Karpas-422 (cell line): ENCODE data around the gene TPH2. TPM values are rescaled to one million over a fixed set of nuclear protein-coding genes. Genes with fewer than 3 reads are reported as not detected.

Experiments used
- DNase-seq: peaks from one replicate; pipeline ENCODE4 v3.0.0-alpha.2; 2015
- H2AFZ ChIP-seq: fragments of 200-600 bp; sonication (generic); 2 replicates; pipeline ENCODE4 v1.6.1; 2014; ENCODE audit warnings: antibody characterized with exemption, low read length, mixed read lengths
- H3K27ac ChIP-seq: fragments of 200-600 bp; sonication (generic); 2 replicates; pipeline ENCODE4 v1.5.1; 2014; ENCODE audit warnings: mild to moderate bottlenecking, low read length, moderate library complexity
- H3K27me3 ChIP-seq: fragments of 200-600 bp; sonication (generic); 2 replicates; pipeline ENCODE4 v1.6.1; 2014; ENCODE audit warnings: low read length, mixed read lengths
- H3K36me3 ChIP-seq: fragments of 200-600 bp; sonication (generic); 2 replicates; pipeline ENCODE4 v1.6.1; 2014; ENCODE audit warnings: low read length, mixed read lengths; ENCODE audit not compliant: insufficient read depth
- H3K4me1 ChIP-seq: fragments of 200-600 bp; sonication (generic); 2 replicates; pipeline ENCODE4 v1.6.1; 2014; ENCODE audit warnings: mild to moderate bottlenecking, low read length, mixed read lengths
- H3K4me2 ChIP-seq: fragments of 200-600 bp; sonication (generic); 2 replicates; pipeline ENCODE4 v1.6.1; 2014; ENCODE audit warnings: low read length, low read depth, mild to moderate bottlenecking; ENCODE audit not compliant: poor library complexity, severe bottlenecking
- H3K4me3 ChIP-seq: fragments of 200-600 bp; sonication (generic); 2 replicates; pipeline ENCODE4 v1.5.1; 2014; ENCODE audit warnings: mild to moderate bottlenecking, antibody characterized with exemption, low read length, mixed read lengths
- H3K79me2 ChIP-seq: fragments of 200-600 bp; sonication (generic); 2 replicates; pipeline ENCODE4 v1.6.1; 2014; ENCODE audit warnings: mild to moderate bottlenecking, low read length, mixed read lengths
- H3K9ac ChIP-seq: fragments of 200-600 bp; sonication (generic); 2 replicates; pipeline ENCODE4 v1.6.0; 2014; ENCODE audit warnings: low read length
- H3K9me2 ChIP-seq: fragments of 200-600 bp; sonication (generic), shearing (Covaris generic); replicated peaks from 2 replicates; pipeline ENCODE4 v1.6.0; 2014; ENCODE audit warnings: mild to moderate bottlenecking, low read length, moderate library complexity; ENCODE audit not compliant: insufficient read depth
- H3K9me3 ChIP-seq: fragments of 300-700, 200-600 bp; sonication (generic); 2 replicates; pipeline ENCODE4 v1.6.1; 2014; ENCODE audit warnings: low read length, mixed read lengths
- H4K20me1 ChIP-seq: fragments of 200-600 bp; sonication (generic); 2 replicates; pipeline ENCODE4 v1.6.1; 2014; ENCODE audit warnings: mild to moderate bottlenecking, antibody characterized with exemption, low read length, low read depth; ENCODE audit not compliant: insufficient read depth
- total RNA-seq: library from RNA; depleted of rRNA; stranded (reverse); fragments of >200 nt; shearing (Covaris generic); gene quantifications from 2 replicates; pipeline ENCODE4 v1.2.3, GENCODE V29; 2014; ENCODE audit warnings: low replicate concordance

TPH2 gene
- total RNA-seq, 1 experiment from 2014 or later, result not detected

DNA sequence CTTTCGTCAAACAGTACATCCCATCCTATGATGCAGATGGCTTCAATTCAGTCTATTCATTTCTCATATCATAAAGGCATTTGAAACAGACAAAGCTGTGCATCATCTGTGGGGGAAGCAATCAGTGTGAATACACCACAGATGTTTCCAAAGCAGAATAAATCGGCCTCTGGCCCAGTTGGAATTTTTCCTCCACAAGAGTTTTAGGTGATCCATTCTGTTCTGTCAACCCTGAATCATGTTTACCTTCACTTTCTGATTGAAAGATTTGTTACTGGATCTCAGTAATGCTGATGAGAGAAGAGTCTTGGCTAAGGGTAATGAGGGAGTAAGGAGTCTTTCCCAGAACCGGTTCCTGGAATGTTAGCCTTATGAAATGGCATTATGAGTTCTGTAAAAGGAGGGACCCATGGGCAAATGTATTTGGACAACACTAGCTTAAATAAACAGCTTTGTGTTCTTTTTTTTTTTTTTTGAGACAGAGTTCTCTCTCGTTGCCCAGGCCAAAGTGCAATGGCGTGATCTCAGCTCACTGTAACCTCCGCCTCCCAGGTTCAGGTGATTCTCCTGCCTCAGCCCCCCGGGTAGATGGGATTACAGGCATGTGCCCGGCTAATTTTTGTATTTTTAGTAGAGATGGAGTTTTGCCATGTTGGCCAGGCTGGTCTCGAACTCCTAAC is 62.5 kb downstream of the TPH2 start:
- Histone ChIP-seq H3K27ac (no peak overlapping the region), H3K4me3 (no peak overlapping the region), H3K27me3 (no peaks in the 10 kb centered on the region), H3K4me2 (no peak overlapping the region), H3K9me2 (no peaks in the 10 kb centered on the region), H2AFZ (no peak overlapping the region), H3K36me3 (no peaks in the 10 kb centered on the region), H3K9ac (no peak overlapping the region), H3K9me3 (no peaks in the 10 kb centered on the region), H3K79me2 (no peaks in the 10 kb centered on the region), H4K20me1 (no peaks in the 10 kb centered on the region), H3K4me1 (no peaks in the 10 kb centered on the region)
- DNase-seq, result no peak

DNA sequence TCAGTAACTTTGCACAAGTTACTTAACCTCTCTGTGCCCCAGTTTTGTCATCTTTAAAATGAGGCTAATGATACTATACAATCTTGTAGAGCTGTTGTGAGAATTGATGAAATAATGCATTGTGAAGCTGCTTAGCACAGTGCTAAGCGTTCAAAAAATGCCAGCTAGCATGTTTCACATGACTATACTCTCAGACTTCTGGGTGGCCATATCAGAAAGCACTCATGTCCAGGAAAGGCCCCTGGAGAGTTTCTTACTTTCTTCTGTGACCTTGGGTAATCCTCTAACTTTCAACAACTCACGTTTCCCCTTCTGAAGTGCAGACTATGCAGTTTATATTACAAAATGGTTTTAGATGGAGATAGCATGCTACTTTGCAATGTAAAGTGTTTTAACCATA is 68.1 kb downstream of the TPH2 start:
- peaks cover 7% of the 10 kb centered on the region for H3K4me1 ChIP-seq
- no peaks in the 10 kb centered on the region for H3K9me2 ChIP-seq
- no peak overlapping the region for H2AFZ ChIP-seq
- H3K9me3 ChIP-seq, result no peaks in the 10 kb centered on the region
- DNase-seq, result no peak
- H3K4me2 ChIP-seq, result no peak overlapping the region
- H3K27ac ChIP-seq, result no peak overlapping the region
- no peaks in the 10 kb centered on the region for H3K36me3 ChIP-seq
- H3K9ac ChIP-seq, result no peak overlapping the region
- H3K27me3 ChIP-seq, result no peaks in the 10 kb centered on the region
- no peaks in the 10 kb centered on the region for H3K79me2 ChIP-seq
- no peak overlapping the region for H3K4me3 ChIP-seq
- no peaks in the 10 kb centered on the region for H4K20me1 ChIP-seq

DNA sequence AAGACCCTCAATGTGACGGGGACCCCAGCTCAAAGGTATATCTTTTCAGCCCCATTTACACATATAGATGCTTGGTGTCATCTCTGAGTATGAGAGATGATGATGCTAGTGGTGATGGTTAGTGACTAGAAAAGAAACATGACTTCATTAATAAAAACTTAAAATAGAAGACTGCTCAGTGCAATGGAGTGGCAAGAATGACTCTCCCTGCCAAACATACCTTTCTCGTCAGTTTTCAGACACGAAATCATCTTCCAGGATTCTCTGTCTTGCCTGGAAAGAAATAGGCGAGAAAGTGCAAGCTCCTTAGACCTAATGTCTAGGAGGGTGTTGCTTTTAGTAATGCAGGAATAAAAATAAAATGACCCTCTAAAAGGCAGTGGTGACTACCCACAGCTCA is 71.7 kb downstream of the TPH2 start:
- H3K4me1 ChIP-seq, result peaks cover 7% of the 10 kb centered on the region
- no peak overlapping the region for H3K9ac ChIP-seq
- no peaks in the 10 kb centered on the region for H4K20me1 ChIP-seq
- H3K4me2 ChIP-seq, result no peak overlapping the region
- no peak overlapping the region for H3K4me3 ChIP-seq
- H3K79me2 ChIP-seq, result no peaks in the 10 kb centered on the region
- no peak for DNase-seq
- H3K36me3 ChIP-seq, result no peaks in the 10 kb centered on the region
- H2AFZ ChIP-seq, result no peak overlapping the region
- H3K27me3 ChIP-seq, result no peaks in the 10 kb centered on the region
- no peaks in the 10 kb centered on the region for H3K9me3 ChIP-seq
- no peak overlapping the region for H3K27ac ChIP-seq
- no peaks in the 10 kb centered on the region for H3K9me2 ChIP-seq

DNA sequence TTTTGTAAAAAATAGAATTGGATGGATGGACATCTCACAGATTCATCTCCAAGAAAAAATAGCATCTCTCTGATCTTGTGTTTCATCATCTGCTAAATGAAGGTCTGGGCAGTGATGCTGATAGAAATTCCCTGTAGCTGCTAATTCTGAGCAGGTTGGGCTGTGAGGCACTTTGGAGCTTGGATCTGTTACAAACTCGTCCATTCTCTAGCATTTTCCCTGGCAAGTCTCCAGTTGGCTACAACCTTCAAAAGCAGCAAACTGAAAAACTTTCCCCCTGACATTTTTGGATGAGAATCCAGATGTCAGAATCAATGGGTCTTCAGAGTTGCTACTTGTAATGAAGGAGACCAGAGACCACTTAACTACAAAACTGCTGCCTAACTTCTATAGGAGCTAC is 72.7 kb downstream of the TPH2 start:
- Histone ChIP-seq H3K4me1 (peaks cover 7% of the 10 kb centered on the region), H3K9me3 (no peaks in the 10 kb centered on the region), H3K27me3 (no peaks in the 10 kb centered on the region), H4K20me1 (no peaks in the 10 kb centered on the region), H3K79me2 (no peaks in the 10 kb centered on the region), H3K9ac (no peak overlapping the region), H2AFZ (no peak overlapping the region), H3K36me3 (no peaks in the 10 kb centered on the region), H3K27ac (no peak overlapping the region), H3K4me3 (no peak overlapping the region), H3K9me2 (no peaks in the 10 kb centered on the region), H3K4me2 (no peak overlapping the region)
- DNase-seq, result no peak

GRCh38 chr12:72012874-72013273 is 74.2 kb downstream of the TPH2 start:
- no peak overlapping the region for H2AFZ ChIP-seq
- no peak for DNase-seq
- H4K20me1 ChIP-seq, result no peaks in the 10 kb centered on the region
- no peaks in the 10 kb centered on the region for H3K9me2 ChIP-seq
- no peaks in the 10 kb centered on the region for H3K27me3 ChIP-seq
- no peaks in the 10 kb centered on the region for H3K9me3 ChIP-seq
- H3K79me2 ChIP-seq, result no peaks in the 10 kb centered on the region
- H3K27ac ChIP-seq, result no peak overlapping the region
- peaks cover 7% of the 10 kb centered on the region for H3K4me1 ChIP-seq
- H3K4me3 ChIP-seq, result no peak overlapping the region
- H3K9ac ChIP-seq, result no peak overlapping the region
- no peak overlapping the region for H3K4me2 ChIP-seq
- H3K36me3 ChIP-seq, result no peaks in the 10 kb centered on the region

- DNase-seq, result no peak
- Histone ChIP-seq H4K20me1 (no peaks in the 10 kb centered on the region), H2AFZ (no peak overlapping the region), H3K4me2 (no peak overlapping the region), H3K9ac (no peak overlapping the region), H3K4me3 (no peak overlapping the region), H3K79me2 (no peaks in the 10 kb centered on the region), H3K27me3 (no peaks in the 10 kb centered on the region), H3K36me3 (no peaks in the 10 kb centered on the region), H3K9me3 (no peaks in the 10 kb centered on the region), H3K4me1 (peaks cover under 1% of the 10 kb centered on the region; the same call in 1 of the 2 replicates), H3K27ac (no peak overlapping the region), H3K9me2 (no peaks in the 10 kb centered on the region)
Measured at GRCh38 chr12:72015895-72016294, 77.2 kb downstream of the TPH2 start.

DNA sequence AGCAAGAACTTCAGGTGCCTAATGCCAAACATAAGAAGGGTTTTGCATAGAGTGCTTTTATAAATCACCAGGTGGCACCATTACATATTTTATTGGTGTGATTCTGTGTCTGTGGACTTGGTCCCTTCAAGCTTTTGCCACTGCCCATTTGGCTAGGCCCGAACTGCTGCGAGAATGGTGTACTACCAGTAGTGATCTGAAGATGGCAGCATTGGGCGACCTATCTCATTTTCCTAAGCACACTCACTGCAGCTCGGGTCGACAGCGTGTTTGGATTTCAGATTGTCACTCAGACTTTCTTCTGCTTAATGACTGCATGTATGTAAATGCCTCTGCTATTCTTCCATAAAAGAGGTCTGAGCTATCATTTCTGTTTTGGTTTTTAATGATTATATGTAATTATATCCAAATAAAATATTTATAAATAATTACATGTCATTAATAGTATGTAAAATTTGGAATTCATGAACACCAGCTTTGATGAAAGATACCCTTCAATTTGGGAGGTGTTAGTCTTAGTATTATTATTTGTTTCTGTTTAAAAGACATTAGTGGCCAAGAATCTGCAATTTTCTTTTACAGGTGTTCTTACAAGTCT is 78.5 kb downstream of the TPH2 start:
- Histone ChIP-seq H3K4me3 (no peak overlapping the region), H3K4me2 (no peak overlapping the region), H3K27ac (no peak overlapping the region), H2AFZ (no peak overlapping the region), H3K4me1 (no peaks in the 10 kb centered on the region), H3K9ac (no peak overlapping the region), H3K9me3 (no peaks in the 10 kb centered on the region), H3K27me3 (no peaks in the 10 kb centered on the region), H3K9me2 (no peaks in the 10 kb centered on the region), H4K20me1 (no peaks in the 10 kb centered on the region), H3K79me2 (no peaks in the 10 kb centered on the region), H3K36me3 (no peaks in the 10 kb centered on the region)
- peak; percentile 86 for DNase-seq

- Histone ChIP-seq H3K27me3 (no peaks in the 10 kb centered on the region), H3K9me3 (no peaks in the 10 kb centered on the region), H3K79me2 (no peaks in the 10 kb centered on the region), H2AFZ (no peak overlapping the region), H4K20me1 (no peaks in the 10 kb centered on the region), H3K4me3 (no peak overlapping the region), H3K27ac (no peak overlapping the region), H3K4me2 (no peak overlapping the region), H3K36me3 (no peaks in the 10 kb centered on the region), H3K9me2 (no peaks in the 10 kb centered on the region), H3K4me1 (no peaks in the 10 kb centered on the region), H3K9ac (no peak overlapping the region)
- DNase-seq, result no peak
Measured at GRCh38 chr12:72018036-72018435, 79.4 kb downstream of the TPH2 start.
